ENCODE measurements around the gene GDPD5. TPM values are rescaled to one million over a fixed set of nuclear protein-coding genes. Genes with fewer than 3 reads are reported as not detected.

The GDPD5 gene
- total and polyA plus RNA-seq, 11 donors = 2.0 to 12.5 (median 4.9) TPM

- no peaks in the 10 kb centered on the region for H3K36me3 ChIP-seq
- WGBS, 4 donors = 95 to 100% (median 96%) methylated on average over 1 of the region's 1 CpG
- intact Hi-C loops (cut with DNase I) = loop anchor here in 9 of 10 donors (1.0 to 10.0 kb wide), 13 partner anchors 28 to 778 kb away; partner anchors contain the start of genes DGAT2 (in 2 of the 9) and MAP6 (in 2 of the 9)
- H3K4me3 ChIP-seq = no peak overlapping the region
- DNase-seq = no peak
- H3K9me3 ChIP-seq = no peaks in the 10 kb centered on the region
- H3K27ac ChIP-seq = no peak overlapping the region
- TF ChIP-seq POLR2A (IDR thresholded peaks at IDR 0.05) (no peak), CTCF (IDR thresholded peaks at IDR 0.05) (no peak)
- H3K27me3 ChIP-seq = no peaks in the 10 kb centered on the region
- no peak for ATAC-seq
- H3K4me1 ChIP-seq = peaks cover 0 to 8% (median 5%) of the 10 kb centered on the region in 12 donors
These were observed 21.4 kb upstream of the GDPD5 start for GRCh38 chr11:75547177-75547576.

- Histone ChIP-seq H3K9me3 (no peaks in the 10 kb centered on the region), H3K4me3 (no peak overlapping the region), H3K36me3 (no peaks in the 10 kb centered on the region), H3K4me1 (peaks cover 0 to 8% (median 5%) of the 10 kb centered on the region in 12 donors), H3K27me3 (no peaks in the 10 kb centered on the region), H3K27ac (no peak overlapping the region)
- 88 to 96% (median 94%) methylated on average over 5 to 6 of the region's 6 CpGs for WGBS, 4 donors
- intact Hi-C loops (cut with DNase I) = loop anchor here in 4 of 10 donors (10.0 kb wide), 5 partner anchors 161 to 781 kb away; partner anchors contain the start of gene DGAT2 (in 1 of the 4)
- DNase-seq = peak in 1 of 5 donors; percentile 5
- no peak for TF ChIP-seq CTCF (IDR thresholded peaks at IDR 0.05)
- TF ChIP-seq POLR2A (IDR thresholded peaks at IDR 0.05) = no peak
- no peak for ATAC-seq
These were observed 18.1 kb upstream of the GDPD5 start for GRCh38 chr11:75543806-75544205.

- DNase-seq (peak in 1 of 5 donors; percentile 8), ATAC-seq (no peak)
- Histone ChIP-seq H3K4me1 (peaks cover 0 to 8% (median 0%) of the 10 kb centered on the region in 12 donors), H3K4me3 (no peak overlapping the region), H3K27me3 (no peaks in the 10 kb centered on the region), H3K36me3 (no peaks in the 10 kb centered on the region), H3K27ac (no peak overlapping the region), H3K9me3 (no peaks in the 10 kb centered on the region)
- WGBS, 4 donors = 95 to 100% (median 98%) methylated on average over 1 of the region's 1 CpG
- no peak for TF ChIP-seq CTCF (IDR thresholded peaks at IDR 0.05)
- TF ChIP-seq POLR2A (IDR thresholded peaks at IDR 0.05) = no peak
- intact Hi-C loops (cut with DNase I) = loop anchor here in 4 of 10 donors (10.0 kb wide), 5 partner anchors 163 to 783 kb away; partner anchors contain the start of gene DGAT2 (in 1 of the 4)
These were observed 16.3 kb upstream of the GDPD5 start for GRCh38 chr11:75542088-75542438.

- H3K9me3 ChIP-seq = no peaks in the 10 kb centered on the region
- H3K4me1 ChIP-seq = peaks cover 0 to 14% (median 0%) of the 10 kb centered on the region in 12 donors
- H3K36me3 ChIP-seq = no peaks in the 10 kb centered on the region
- TF ChIP-seq CTCF (IDR thresholded peaks at IDR 0.05) = no peak
- TF ChIP-seq POLR2A (IDR thresholded peaks at IDR 0.05) = no peak
- no peak overlapping the region for H3K27ac ChIP-seq
- no peak overlapping the region for H3K4me3 ChIP-seq
- intact Hi-C loops (cut with DNase I) = loop anchor here in 4 of 10 donors (10.0 kb wide), 5 partner anchors 163 to 783 kb away; partner anchors contain the start of gene DGAT2 (in 1 of the 4)
- no peak for ATAC-seq
- DNase-seq = peak in 1 of 5 donors; percentile 8
- WGBS, 4 donors = 88 to 96% (median 94%) methylated on average over 4 of the region's 4 CpGs
- H3K27me3 ChIP-seq = no peaks in the 10 kb centered on the region
These were observed 15.7 kb upstream of the GDPD5 start for GRCh38 chr11:75541193-75542087.
